Measurements from ENCODE around the gene BEND6. TPM values are rescaled to one million over a fixed set of nuclear protein-coding genes. Genes with fewer than 3 reads are reported as not detected.

Gene BEND6
- total and polyA plus RNA-seq, 2 of the 8 experiments (the other 6 are each of a cell fraction or from before 2014, with no cell fraction given), result 0.71 to 2.1 TPM

GRCh38 chr6:56965126-56965525, 10.2 kb downstream of the BEND6 start:
- no peak overlapping the region for H3K56ac ChIP-seq (replicated peaks; ENCODE audit: insufficient read length, low read depth, low read length)
- no peak overlapping the region for H3K4me3 ChIP-seq (ENCODE audit: extremely low read depth in 1 of 4, insufficient read depth in 2 of 4, low read depth in 3 of 4, low read length in 4 of 4)
- H2BK120ac ChIP-seq (replicated peaks; ENCODE audit: low read depth, low read length), result no peak overlapping the region
- H3K4me1 ChIP-seq (replicated peaks in 1 of 4; ENCODE audit: control insufficient read depth in 3 of 4, insufficient read depth in 4 of 4, low read length in 3 of 4), result peaks cover 0 to 6% (median 0%) of the 10 kb centered on the region in 4 experiments; a peak in 2 of 7 replicates
- H3K23me2 ChIP-seq (ENCODE audit: low read depth, low read length), result no peaks in the 10 kb centered on the region; the same call in 1 of the 2 replicates
- H2BK12ac ChIP-seq (ENCODE audit: low read depth, low read length), result no peak overlapping the region
- no peak overlapping the region for H2AK5ac ChIP-seq (ENCODE audit: low read depth, low read length)
- no peak overlapping the region for H2BK20ac ChIP-seq (ENCODE audit: low read length)
- TF ChIP-seq NANOG (IDR thresholded peaks at IDR 0.05; ENCODE audit: insufficient read depth, low read depth, low read length, poor library complexity, severe bottlenecking) (no peak), RBBP5 (IDR thresholded peaks at IDR 0.05; ENCODE audit: borderline replicate concordance, low read depth, low read length) (no peak), BCL11A (IDR thresholded peaks at IDR 0.05; ENCODE audit: low read depth in 2 of 2, low read length in 2 of 2) (no peak), KDM5A (IDR thresholded peaks at IDR 0.05; ENCODE audit: low read length) (no peak), MAFK (IDR thresholded peaks at IDR 0.05; ENCODE audit: low read depth, low read length) (no peak), CBX8 (IDR thresholded peaks at IDR 0.05; ENCODE audit: borderline replicate concordance, low read depth, low read length) (no peak), CHD2 (IDR thresholded peaks at IDR 0.05; ENCODE audit: low read length) (no peak)
- no peaks in the 10 kb centered on the region for H3K79me1 ChIP-seq (ENCODE audit: low read depth, low read length)
- DNase-seq (ENCODE audit: low read depth in 1 of 2, low spot score in 2 of 2) (no peak), FAIRE-seq (no peak)
- CTCF ChIA-PET (ENCODE audit: partially characterized antibody), result interaction anchor here (2.6 kb wide), 1 partner anchor 10 kb away, joined by 14 read pairs; the partner anchor contains the start of gene BEND6
- no peaks in the 10 kb centered on the region for H3K79me2 ChIP-seq (ENCODE audit: control insufficient read depth in 1 of 2, insufficient read depth in 2 of 2, low read length in 2 of 2)
- no peak overlapping the region for H3K4ac ChIP-seq (replicated peaks; ENCODE audit: insufficient read length, low read depth, low read length)
- no peaks in the 10 kb centered on the region for H3K27me3 ChIP-seq (replicated peaks in 1 of 4; ENCODE audit: control insufficient read depth in 3 of 4, extremely low read depth in 1 of 4, insufficient read depth in 3 of 4, low read length in 3 of 4)
- no peak overlapping the region for H4K8ac ChIP-seq (ENCODE audit: extremely low read depth, insufficient read depth, low read length)
- H3K27ac ChIP-seq (ENCODE audit: low read depth, low read length), result no peak overlapping the region
- no peak overlapping the region for H3K9ac ChIP-seq (replicated peaks in 1 of 4; ENCODE audit: extremely low read depth in 1 of 4, low read depth in 3 of 4, low read length in 3 of 4)
- 91% methylated on average over 1 of the region's 1 CpG; no CpG with 5 or more reads in 1 of the 2 experiments for WGBS, 2 experiments (ENCODE audit: extremely low coverage in 1 of 2, insufficient coverage in 1 of 2, insufficient read length in 1 of 2, insufficient replicate concordance in 2 of 2, low coverage in 1 of 2, low lambda C conversion rate in 2 of 2, missing lambda C conversion rate in 1 of 2)
- H4K20me1 ChIP-seq (replicated peaks in 1 of 2; ENCODE audit: control insufficient read depth in 1 of 2, insufficient read depth in 2 of 2, low read length in 2 of 2), result no peaks in the 10 kb centered on the region
- no peaks in the 10 kb centered on the region for H3K9me3 ChIP-seq (ENCODE audit: insufficient read depth in 2 of 2, low read depth in 1 of 2, low read length in 1 of 2)
- no peak overlapping the region for H3K14ac ChIP-seq (ENCODE audit: insufficient read length)
- no peaks in the 10 kb centered on the region for H3K36me3 ChIP-seq (ENCODE audit: control insufficient read depth in 2 of 4, insufficient read depth in 4 of 4, low read length in 3 of 4)
- H3K4me2 ChIP-seq (ENCODE audit: insufficient read depth in 1 of 2, low read depth in 2 of 2, low read length in 2 of 2), result no peak overlapping the region
- H4K5ac ChIP-seq (ENCODE audit: insufficient read length, low read depth, low read length), result no peak overlapping the region
- no peak overlapping the region for H3K18ac ChIP-seq (ENCODE audit: extremely low read depth, low read length)
- POLR2A ChIA-PET (ENCODE audit: partially characterized antibody), result no interaction called here
- H3K23ac ChIP-seq (ENCODE audit: insufficient read length), result no peak overlapping the region
- no peak overlapping the region for H2BK5ac ChIP-seq (ENCODE audit: low read depth, low read length)
- H2BK15ac ChIP-seq (ENCODE audit: low read length), result no peak overlapping the region
- no peak overlapping the region for H4K91ac ChIP-seq (replicated peaks; ENCODE audit: insufficient read length, low read length)
- no peak overlapping the region for H2AFZ ChIP-seq (ENCODE audit: low read length)
